Glomerular visceral epithelial cell (primary cell): ENCODE results near the gene CHRNA1.
"Not testable (repeated sequence)": the region's sequence is repeated elsewhere in the genome, so short reads cannot be mapped to it uniquely, and the experiment has no call there.

Source experiments
- DNase-seq: peaks from one replicate; pipeline ENCODE4 v3.0.0-alpha.2; 2016; ENCODE audit errors: extremely low spot score

CHRNA1 gene

DNA sequence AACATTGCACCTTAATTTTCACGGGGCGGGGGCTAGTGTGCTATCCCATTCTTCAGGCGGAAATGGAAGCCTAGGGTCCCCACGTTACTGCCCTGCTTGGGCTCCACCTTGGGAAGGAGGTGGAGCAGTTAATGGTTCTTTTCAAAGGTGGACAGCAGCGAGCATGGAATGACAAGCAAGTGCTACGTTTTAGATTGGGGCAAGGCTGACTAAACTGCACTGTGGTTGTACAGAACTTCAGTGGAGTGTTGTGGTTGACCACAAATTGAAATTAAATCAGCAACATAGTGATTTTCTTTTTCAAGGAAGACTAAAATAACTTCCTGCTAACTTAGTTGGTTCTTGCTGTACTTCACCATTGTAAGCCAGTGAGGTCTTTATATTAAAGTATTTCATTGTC lies 47.0 kb downstream of the CHRNA1 start:
- peak; percentile 73 for DNase-seq

DNA sequence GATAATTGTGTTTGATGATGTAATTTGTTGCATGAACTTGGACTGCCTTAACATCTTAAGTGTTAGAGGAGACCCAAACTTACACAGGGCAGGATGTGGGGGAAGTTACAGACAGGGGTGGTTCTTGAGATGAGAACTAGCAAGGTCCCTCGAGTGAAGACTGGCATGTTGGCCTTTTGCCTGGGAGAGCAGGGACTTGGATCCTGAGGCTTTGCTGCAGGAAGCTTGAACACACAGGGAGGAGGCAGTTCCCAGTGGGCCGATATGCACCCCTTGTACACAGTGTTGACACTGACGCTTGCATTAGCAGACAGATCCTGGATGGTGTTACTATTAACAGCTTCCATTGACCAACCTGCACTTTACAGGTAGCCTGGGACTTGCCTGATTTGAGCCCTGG lies 47.5 kb downstream of the CHRNA1 start:
- DNase-seq = peak; percentile 15

DNA sequence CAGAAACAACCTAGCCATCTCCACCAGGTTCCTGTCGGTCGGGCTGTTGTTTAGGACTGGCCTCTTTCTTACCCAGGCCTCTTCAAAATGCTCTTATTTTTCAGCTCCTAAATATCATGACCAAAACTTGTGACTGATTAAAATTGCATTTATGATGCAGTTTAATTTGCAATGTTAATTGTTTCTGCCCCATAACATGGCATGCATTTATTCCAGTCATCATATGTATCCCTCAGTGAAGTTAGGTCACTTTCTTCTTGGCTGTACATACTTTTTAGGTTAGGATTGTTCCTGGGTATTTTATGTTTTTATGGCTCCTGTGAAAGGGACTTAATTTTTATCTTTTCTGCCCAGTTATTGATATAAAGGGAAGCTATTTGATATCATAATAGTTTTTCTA lies 50.6 kb downstream of the CHRNA1 start:
- DNase-seq = no peak

DNA sequence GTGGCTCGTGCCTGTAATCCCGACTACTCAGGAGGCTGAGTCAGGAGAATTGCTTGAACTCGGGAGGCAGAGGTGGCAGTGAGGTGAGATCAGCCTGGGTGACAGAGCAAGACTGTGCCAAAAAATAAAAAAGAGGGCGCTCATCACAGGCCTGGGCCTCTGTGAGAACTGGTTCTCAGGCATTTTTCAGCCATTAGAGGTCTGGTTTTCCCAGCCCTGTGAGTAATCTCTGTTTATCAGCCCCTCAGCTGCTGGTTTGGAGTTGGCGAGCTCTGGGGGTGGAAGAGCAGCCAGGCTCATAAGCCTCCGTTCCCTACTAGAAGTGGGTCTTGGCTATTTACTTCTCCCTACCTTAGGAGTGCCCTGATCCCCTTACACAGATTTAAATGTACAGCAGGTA lies 53.1 kb downstream of the CHRNA1 start:
- peak; percentile 36 for DNase-seq

DNA sequence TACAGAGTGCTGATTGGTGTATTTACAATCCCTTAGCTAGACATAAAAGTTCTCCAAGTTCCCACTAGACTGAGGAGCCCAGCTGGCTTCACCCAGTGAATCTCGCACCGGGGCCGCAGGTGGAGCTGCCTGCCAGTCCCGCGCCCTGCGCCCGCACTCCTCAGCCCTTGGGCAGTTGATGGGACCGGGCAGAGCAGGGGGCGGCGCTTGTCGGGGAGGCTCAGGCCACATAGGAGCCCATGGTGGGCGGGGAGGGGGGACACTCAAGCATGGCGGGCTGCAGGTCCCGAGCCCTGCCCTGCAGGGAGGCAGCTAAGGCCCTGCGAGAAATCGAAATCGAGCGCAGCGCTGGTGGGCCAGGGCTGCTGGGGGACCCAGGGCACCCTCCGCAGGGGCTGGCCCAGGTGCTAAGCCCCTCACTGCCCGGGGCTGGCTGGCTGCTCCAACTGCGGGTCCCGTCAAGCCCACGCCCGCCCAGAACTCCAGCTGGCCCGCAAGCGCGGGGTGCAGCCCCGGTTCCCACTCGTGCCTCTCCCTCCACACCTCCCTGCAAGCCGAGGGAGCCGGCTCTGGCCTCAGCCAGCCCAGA lies 54.8 kb downstream of the CHRNA1 start:
- not testable (repeated sequence) for DNase-seq

DNA sequence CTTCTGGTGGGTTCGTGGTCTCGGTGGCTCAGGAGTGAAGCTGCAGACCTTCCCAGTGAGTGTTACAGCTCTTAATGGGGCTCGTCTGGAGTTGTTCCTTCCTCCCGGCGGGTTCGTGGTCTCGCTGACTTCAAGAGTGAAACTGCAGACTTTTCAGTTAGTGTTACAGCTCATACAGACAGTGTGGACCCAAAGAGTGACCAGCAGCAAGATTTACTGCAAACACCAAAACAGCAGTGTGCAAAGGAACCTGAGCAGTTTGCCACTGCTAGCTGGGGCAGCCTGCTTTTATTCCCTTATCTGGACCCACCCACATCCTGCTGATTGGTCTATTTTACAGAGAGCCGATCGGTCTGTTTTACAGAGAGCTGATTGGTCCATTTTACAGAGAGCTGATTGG lies 55.6 kb downstream of the CHRNA1 start:
- no peak for DNase-seq

DNA sequence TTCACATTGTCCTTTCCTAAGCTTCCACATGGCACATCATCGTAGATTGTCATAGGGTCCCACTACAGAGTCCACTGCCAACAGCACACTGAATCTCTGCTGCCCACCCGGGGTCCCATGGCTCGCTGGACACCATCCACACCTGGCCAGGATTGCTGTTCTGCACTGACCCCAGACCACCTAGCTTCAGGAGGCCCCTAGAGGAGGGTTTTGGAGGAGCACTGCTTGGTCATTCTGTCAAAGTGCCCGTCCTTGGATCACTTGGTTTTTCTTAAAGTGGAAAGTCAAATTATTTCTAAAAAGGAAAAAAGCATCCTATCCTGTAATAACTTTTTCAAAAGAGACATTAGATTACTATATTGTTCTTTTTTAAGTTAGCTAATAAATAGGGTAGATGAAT lies 59.0 kb downstream of the CHRNA1 start:
- DNase-seq = no peak

DNA sequence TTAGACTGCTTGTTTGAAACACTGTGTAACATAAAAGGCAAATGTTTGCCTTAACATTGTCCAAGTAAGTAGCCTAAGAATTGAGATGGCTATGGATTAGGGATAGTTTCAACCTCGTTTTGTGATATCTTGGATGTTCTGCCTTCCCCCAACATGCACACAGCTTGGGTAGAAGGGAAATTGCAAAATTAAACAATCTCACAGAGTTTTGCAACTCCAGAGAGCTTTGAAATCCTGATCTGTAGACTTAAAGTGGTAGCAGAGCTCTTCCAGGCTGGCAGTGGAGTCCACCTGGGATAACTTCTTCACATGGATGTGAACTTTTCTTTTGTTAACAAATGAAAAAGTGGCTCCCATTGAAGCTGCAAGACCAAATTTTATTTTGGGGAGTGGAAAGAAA lies 59.6 kb downstream of the CHRNA1 start:
- no peak for DNase-seq

DNA sequence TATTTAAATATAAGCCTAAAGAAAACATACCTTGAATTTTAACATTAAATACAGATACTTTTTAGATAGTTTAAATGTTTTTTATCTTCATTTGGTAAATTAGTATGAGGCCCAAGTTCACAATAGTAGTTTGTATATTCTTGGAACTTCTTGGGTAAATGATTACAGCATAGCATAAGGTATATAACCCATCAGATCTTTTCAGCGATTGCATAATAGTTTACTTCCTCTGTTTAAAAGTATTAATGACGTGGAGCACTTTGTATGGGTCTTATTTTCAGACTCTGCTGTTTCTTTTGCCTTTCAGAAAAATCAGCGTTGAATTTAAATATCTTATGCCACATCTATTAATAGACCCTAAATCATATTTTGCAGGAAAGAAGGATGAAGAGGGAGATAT lies 60.2 kb downstream of the CHRNA1 start:
- no peak for DNase-seq

DNA sequence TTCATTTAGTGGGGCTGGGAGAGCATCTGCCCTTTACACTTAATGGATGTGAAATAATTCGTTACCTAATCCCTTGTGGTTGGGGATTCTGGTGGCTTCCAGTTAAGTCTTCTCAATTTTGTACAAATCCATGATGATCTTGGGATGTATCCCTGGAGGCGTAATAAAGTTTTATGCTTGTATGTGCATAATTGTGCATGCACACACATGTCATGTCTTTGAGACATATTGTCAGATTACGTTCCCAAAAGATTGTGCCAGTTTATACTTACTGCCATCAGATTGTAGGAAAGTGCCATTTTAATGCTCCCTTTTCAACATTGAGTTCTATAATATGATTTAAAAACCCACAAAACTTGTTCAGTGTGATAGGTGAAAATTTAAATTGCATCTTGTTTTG lies 60.8 kb downstream of the CHRNA1 start:
- no peak for DNase-seq

DNA sequence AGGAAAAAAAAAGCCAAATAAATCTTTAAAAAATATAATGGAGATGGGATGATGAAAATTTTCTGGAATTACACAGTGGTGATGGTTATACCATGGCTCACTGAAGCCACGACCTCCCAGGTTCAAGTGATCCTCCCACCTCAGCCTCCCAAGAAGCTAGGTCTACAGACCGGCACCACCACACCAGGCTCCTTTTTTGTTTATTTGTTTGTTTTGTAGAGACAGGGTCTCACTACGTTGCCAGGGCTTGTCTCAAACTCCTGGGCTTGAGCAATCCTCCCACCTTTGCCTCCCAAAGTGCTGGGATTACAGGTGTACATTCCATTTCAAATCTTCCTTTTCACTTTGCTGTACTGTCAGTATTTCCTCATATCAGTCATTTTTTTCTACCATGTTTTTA lies 61.7 kb downstream of the CHRNA1 start:
- no peak for DNase-seq

DNA sequence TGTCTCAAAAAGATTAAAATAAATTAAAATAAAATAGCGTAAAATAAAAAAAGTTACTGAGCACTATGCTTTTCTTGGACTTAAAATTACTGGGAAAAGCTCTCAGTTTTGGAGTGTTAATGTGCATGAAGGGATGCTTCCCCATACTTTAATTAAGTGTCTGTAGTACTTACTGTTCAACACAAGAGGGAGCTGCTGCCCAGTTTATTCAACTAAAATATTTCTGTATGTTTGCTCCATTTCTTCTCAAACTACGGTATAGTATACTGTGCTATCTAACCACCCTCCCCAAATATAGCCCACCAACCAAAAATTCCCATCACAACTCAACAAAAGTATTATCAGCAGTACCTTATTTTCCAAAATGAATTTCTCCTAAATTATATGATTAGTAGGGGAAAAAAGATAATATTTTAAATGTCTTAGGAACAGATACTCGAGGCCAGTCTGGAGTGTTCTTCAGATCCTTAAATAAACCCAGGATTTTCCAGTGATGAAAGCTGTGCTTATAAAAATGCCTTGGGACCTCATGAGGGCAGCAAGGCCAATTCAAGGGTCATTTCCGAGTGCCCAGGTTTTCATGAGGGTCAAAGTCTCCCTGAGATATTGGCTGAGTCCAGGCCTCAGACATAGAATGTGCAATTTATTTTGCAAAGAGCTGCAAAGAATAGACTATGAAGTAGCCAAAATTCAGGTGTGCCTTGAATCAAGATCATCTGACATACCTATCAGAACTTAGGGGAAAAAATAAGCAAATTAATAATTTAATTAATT lies 64.1 kb downstream of the CHRNA1 start:
- DNase-seq = peak; percentile 72
